GM19372 (cell line): ENCODE measurements around the gene DDT.
A peak's percentile ranks its signal among the peaks of the same experiment; 100 is the strongest.
"Not testable (repeated sequence)": the region's sequence is repeated elsewhere in the genome, so short reads cannot be mapped to it uniquely, and the experiment has no call there.

Experiments
- ATAC-seq: cut with Tn5 transposase; IDR thresholded peaks from one replicate; pipeline ENCODE4 v1.9.1; 2021; ENCODE audit warnings: mild to moderate bottlenecking, low read depth, moderate library complexity; ENCODE audit not compliant: unreplicated experiment

The DDT gene

GRCh38 chr22:23993080-23993479 is 18.8 kb upstream of the DDT start:
- ATAC-seq = not testable (repeated sequence)

DNA sequence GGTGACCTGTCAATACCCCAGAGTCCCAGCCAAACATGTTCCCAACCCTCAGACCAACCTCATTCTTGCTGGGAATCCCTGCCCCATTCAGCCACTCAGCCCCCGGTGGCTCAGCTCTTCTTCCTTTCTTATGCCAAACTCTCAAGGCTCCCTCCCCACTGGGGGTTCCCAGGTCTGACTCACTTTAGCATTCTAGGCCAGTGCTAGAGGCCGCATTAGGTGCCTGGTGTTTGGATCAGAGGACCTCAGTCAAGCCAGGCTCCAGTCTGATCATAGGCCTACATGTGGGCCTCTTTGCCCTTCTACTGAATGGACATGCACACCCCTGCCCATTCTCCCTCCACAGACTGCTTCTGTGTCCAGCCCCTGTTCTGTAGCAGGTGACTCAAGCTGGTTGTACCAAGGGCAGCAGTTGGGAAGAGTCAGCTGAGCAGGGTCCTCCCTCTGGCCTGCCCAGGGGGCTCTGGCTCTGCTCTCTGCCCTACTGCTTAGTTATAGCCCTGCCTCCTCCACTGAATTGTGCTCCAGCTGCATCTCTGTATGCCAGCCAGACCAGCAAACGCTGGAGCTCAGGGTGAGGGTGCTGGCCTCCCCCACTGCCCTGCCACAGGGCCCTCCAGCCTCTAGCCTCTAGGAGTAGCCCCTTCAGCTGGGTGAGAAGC is 15.5 kb upstream of the DDT start:
- not testable (repeated sequence) for ATAC-seq

DNA sequence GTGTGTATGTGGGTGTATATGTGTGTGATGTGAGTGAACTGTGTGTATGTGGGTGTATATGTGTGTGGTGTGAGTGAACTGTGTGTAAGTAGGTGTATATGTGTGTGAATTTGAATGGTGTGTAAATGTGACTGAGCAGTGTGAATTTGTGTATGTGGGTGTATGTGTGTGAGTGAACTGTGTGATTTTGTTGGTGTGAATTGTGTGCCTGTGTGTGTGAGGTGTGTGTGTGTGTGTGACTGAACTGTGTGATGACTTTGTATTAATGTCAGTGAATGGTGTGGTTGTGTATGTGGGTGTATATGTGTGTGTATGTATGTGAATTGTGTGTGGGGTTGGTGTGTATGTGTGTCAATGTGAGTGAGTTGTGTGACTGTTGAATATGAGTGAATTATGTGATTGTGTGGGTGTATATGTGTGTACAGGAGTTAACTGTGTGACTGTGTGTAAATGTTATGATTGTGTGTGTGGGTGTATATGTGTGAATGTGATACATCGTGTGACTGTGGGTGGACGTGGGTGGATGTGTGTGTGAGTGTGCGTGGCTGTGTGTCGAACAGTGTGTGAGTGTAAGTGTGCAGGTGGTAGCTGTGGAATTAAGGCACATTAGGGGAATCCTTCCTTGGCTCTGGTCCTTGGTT is 12.4 kb upstream of the DDT start:
- not testable (repeated sequence) for ATAC-seq

DNA sequence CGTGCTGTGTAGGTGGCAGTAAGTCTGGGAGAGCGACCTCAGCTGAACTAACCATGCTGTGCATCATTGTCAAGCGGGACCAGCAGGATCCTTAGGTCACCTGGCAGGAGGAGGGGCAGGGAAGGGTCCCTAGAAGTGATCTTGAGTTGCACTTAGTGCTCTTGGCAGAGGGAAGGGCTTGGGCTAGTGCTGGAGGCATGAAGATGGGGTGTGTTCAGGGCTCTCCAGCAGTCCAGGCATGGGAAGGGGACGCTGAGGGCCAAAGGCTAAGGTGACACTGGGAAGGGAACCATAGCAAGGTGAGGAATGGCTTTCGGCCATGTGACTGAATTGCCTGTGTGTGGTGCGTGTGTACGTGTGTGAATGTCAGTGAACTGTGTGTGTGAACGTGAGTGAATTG is 11.8 kb upstream of the DDT start:
- ATAC-seq = not testable (repeated sequence)

DNA sequence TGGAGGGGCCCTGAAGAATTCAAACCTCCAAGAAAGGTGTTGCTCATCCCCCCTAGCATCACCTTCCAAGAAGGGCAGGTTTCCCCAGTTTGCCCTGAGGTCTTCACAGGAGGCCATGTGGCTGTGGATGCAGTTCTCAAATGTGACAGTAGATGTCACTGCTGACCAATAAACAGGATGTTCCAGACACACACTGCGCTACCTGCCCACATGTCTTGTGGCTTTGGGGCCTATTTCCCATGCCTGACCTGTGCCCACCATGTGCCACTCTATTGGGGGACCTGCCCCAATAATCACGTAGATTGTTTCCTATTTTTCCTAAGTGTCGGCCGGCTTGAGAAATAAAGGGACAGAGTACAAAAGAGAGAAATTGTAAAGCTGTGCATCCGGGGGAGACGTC is 10.2 kb upstream of the DDT start:
- no peak for ATAC-seq

GRCh38 chr22:23980567-23980966 is 6.3 kb upstream of the DDT start:
- not testable (repeated sequence) for ATAC-seq

DNA sequence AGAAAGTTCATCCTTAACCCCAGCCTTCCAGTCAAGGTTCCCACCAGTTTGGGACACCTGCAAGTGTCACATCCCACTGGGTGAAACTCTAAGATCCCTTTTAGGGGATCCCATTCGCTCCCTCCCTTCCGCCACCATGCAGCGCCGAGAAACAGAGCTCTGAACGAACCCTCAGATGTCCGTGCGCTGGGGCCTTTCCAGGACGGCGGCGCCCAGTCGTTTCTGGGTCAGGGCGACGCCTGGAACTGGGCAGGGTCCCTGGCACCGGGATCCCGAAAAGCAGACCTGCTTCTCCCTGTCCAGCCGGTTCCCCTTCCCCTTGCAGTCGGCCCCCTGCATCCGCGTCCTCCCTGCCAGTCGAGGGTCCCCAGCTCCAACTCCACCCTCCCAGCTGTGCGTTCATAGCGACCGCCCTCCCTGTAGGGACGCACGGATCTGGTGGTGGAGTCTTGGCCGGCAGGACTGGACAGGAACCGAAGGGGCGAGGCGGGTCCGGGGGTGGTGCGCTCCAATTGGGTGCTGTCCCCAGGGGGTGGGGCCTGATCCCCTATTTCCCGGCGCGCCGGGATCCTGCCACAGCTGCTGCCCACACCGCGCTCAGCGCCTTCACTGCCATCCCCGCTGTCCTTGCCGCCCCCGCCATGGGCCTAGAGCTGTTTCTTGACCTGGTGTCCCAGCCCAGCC is 5.5 kb upstream of the DDT start, which contains the start of gene GSTT2:
GSTT2 (plus strand) TSS at position 578 of the 684 bp plus-strand sequence.
- not testable (repeated sequence) for ATAC-seq

- not testable (repeated sequence) for ATAC-seq
Observed at GRCh38 chr22:23977304-23977703, 3.1 kb upstream of the DDT start.

DNA sequence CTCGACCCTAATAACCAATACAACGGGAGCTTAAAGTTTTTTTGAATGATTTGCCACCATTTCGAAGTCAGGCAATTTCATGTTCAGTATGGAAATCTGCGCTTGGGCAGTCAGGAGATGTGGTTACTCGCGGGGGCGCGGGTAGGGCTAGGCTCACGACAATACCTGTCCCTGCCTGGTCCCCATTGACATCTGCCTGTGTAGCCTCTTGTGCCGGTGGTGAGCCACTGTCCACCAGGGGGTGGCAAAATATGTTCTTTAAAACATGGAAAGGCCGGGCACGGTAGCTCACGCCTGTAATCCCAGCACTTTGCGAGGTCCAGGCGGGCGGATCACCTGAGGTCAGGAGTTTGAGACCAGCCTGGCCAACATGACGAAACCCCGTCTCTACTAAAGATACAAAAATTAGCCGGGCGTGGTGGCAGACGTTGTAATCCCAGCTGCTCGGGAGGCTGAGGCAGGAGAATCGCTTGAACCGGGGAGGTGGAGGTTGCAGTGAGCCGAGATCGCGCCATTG is 653 bp upstream of the DDT start:
- ATAC-seq = peak; percentile 43

DNA sequence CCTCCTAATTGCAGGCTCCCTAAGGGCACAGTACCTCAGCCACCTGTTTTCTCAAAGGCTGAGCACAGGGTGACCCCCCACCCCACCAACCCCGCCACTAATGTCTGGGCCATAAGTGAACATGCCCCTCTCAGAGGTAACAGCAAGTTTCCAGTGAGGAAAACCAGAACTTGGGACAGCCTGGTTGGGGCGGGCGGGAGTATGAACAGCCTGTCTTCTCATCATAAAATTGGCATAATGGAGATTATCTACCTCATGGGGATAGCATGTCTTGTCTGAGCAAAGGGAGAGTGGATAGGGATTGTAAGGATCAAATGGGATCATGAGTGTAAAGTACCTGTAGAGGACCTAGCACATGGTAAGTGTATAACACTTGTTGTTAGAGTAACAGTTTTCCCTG is 2.3 kb downstream of the DDT start:
- not testable (repeated sequence) for ATAC-seq

DNA sequence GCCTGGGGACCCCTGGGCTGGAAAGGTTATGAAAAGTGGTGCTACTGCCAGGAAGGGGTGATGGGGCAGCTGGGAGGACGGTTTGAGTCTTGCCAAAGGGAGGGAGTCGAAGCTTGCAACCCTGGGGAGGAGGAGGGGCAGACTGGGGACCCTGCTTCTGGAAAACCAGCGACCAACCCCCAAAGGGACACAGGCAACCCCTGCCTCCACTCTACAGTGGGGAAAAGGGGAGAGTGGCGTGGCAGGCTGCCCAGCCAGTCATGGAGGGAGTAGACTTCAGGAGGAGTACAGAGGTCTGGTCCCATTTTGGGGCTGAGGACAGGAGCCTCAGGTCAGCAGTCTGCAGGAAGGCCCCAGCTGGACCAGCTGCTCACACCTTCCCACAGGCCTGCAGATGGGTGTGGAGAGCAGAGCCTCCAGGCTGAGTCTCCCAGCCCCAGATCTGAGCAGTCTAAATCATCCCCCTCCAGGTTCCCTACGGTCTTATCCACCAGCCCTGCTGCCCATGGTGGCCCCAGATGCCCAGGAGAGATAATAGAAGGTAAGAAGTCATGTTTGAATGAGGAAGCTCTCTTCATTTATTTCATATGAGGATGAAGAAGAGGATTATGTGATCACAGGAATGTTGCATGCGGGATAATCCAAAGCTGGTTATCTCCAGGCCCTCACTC is 3.3 kb downstream of the DDT start:
- ATAC-seq = no peak

GRCh38 chr22:23970201-23970641 is 4.0 kb downstream of the DDT start:
- ATAC-seq = no peak

DNA sequence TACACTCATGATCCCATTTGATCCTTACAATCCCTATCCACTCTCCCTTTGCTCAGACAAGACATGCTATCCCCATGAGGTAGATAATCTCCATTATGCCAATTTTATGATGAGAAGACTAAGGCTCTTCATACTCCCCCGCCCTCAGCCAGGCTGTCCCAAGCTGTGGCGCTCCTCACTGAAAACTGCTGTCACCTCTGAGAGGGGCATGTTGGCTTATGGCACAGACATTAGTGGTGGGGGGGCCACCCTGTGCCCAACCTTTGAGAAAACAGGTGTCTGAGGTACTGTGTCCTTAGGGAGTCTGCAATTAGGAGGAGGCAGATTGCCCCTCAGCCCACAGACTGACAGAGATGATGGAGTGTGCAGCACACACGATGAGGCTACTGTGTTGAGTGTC is 5.2 kb downstream of the DDT start:
- ATAC-seq = no peak

DNA sequence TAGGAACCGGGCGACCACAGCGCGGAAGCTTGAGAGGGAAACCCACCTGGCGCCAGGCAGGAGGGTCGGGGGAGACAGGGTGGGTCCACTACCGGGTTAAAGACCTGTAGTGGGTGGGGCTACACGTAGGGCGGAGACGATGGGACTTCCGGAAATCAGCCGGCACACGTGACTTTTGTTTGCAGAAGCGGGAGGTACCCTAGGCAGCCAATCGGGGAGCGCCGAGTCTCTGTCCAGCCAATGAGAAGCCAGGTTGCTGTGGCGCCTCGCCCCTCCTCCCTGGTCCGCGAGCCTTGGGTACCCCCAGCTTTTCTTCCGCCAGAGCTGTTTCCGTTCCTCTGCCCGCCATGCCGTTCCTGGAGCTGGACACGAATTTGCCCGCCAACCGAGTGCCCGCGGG is 7.7 kb downstream of the DDT start, which contains the start of gene DDTL:
DDTL (plus strand) TSS at position 321 of the 400 bp plus-strand sequence; CDS start at position 348, 27 bp downstream.
- peak; percentile 96 for ATAC-seq

DNA sequence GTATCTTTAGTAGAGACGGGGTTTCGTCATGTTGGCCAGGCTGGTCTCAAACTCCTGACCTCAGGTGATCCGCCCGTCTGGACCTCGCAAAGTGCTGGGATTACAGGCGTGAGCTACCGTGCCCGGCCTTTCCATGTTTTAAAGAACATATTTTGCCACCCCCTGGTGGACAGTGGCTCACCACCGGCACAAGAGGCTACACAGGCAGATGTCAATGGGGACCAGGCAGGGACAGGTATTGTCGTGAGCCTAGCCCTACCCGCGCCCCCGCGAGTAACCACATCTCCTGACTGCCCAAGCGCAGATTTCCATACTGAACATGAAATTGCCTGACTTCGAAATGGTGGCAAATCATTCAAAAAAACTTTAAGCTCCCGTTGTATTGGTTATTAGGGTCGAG is 8.1 kb downstream of the DDT start:
- peak; percentile 39 for ATAC-seq

- ATAC-seq = not testable (repeated sequence)
Observed at GRCh38 chr22:23961084-23961771, 13.0 kb downstream of the DDT start, which contains the start of gene GSTT2B. Gene GSTT2B (minus strand): TSS chr22:23961195. CDS start chr22:23961131, 64 bp downstream.

- ATAC-seq = not testable (repeated sequence)
Observed at GRCh38 chr22:23956301-23956900, 17.8 kb downstream of the DDT start.

DNA sequence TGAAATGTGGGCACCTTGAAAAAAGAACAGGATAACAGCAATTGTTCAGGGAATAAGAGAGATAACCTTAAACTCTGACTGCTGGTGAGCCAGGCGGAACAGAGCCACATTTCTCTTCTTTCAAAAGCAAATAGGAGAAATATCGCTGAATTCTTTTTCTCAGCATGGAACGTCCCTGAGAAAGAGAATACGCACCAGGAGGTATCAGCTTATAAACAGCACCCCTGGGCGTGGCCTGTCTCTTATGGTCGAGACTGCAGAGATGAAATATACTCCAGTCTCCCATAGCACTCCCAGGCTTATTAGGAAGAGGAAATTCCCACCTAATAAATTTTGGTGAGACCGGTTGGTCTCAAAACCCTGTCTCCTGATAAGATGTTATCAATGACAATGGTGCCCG is 18.4 kb downstream of the DDT start:
- not testable (repeated sequence) for ATAC-seq

- ATAC-seq = not testable (repeated sequence)
Observed at GRCh38 chr22:23954991-23955305, 19.3 kb downstream of the DDT start.
